GM18511 (cell line): ENCODE data around the gene CALN1.
"Not testable (repeated sequence)": the region's sequence is repeated elsewhere in the genome, so short reads cannot be mapped to it uniquely, and the experiment has no call there.

Source experiments
- ATAC-seq: cut with Tn5 transposase; IDR thresholded peaks from one replicate; pipeline ENCODE4 v1.9.1; 2021; ENCODE audit warnings: mild to moderate bottlenecking, moderate library complexity; ENCODE audit not compliant: unreplicated experiment

CALN1 gene

DNA sequence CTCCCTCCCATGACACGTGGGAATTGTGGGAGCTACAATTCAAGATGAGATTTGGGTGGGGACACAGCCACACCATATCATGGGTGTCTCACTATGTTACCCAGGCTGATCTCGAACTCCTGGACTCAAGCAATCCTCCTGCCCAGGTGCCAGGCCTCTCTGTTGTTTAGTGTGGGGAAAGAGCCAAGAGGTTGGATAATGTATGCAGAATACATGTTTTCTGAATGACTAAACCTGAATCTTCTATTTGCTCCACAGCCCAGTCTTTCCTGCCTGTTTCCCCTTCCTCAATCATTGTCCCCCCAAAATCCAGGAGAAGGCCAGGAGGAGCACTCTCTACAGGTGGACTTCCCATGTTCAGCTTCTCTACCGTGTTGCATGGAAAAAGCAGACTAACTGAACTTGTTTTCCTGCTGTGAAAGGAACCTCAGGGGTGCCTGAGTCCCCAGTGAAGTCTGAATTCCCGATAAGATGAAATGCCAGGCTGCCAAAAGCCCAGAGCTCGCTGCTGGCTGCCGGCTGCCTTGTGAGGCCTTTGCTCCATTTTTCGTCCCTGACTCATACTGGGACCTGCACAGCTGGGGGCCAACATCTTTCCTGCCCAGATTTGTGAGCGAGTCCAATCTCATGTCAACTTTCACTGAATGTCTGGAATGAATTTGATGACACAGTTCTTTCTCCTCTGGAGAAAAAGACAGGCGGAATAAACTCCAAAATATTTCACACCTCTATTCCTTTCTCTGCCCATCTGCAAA lies 588.0 kb downstream of the CALN1 start:
- no peak for ATAC-seq

DNA sequence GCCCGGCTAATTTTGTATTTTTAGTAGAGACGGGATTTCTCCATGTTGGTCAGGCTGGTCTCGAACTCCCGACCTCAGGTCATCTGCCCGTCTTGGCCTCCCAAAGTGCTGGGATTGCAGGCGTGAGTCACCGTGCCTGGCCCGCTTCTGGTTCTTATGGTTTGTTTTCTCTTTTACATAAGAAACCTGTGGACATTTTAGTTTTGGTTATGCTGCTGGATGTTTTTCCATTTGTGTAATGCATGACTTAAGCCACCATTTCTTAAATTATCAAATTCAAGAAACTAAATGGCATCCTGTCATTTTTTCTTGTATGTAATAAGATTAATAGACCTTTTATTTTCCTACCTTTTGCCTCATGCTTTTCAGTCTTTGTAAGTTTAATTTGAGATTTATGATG lies 589.7 kb downstream of the CALN1 start:
- not testable (repeated sequence) for ATAC-seq

DNA sequence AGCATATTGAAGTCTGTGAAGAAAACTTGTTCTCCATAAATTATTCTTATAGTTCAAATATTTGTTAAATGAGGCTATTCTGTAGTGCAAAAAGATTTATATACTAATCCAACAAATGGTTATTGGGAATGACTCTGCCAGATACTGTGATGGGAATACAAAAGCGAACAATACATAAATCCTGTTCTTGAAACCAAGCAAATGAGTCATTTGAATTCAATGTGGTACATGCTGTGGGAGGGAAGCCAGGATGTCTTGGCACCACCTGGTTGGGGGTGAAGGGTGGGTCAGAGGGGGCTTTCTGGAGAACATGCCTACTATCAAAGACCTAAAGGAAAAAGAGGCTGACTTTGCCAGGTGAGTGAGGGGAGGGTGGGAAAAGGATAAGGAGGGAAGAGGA lies 594.2 kb downstream of the CALN1 start:
- ATAC-seq: no peak

DNA sequence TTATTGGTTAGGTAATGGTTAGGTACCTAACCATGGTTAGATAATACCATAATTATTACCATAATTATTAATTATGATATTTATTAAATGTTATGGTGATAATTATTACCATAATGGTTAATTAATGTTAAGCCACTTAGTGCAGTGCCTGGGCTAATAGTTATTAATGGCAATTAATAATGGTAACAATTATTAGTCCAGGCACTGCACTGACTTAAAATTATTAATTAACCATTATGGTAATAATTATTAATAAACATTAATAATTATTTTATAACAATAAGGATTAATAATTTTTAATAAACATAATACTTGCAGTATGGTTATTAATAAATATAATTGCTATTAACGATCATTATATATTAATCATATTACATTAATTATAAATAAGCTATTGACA lies 604.0 kb downstream of the CALN1 start:
- ATAC-seq: no peak

DNA sequence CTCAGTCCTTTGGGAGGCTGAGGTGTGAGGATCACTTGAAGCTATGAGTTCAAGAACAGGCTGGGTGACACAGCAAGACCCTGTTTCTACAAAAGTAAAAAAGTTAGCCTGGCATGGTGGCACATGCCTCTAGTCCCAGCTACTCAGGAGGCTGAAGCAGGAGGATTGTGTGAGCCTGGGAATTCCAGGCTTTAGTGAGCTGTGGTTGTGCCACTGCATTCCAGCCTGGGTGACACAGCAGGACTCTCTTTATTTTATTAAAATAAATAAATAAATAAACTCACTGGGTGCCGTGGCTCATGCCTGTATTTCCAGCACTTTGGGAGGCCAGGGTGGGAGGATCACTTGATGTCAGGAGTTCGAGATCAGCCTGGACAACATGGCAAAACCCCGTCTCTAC lies 607.9 kb downstream of the CALN1 start:
- ATAC-seq: no peak

DNA sequence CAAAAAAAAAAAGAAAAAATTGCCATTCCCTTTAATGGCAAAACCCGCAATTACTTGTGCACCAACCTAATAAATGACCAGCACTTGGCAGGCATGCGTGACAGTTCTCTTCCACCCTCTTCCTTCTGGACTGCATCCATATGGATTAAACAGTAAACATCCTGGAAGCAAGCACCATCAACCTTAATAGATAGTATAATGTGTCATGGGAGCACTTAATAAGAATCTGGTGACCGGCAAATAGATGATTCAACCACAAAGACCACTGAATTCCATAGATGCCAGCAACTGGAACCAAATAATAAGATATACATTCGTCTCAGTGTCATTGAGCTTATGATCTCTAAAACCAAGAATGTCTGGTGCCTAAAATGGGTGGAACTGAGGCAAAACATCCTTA lies 610.2 kb downstream of the CALN1 start:
- ATAC-seq: no peak

DNA sequence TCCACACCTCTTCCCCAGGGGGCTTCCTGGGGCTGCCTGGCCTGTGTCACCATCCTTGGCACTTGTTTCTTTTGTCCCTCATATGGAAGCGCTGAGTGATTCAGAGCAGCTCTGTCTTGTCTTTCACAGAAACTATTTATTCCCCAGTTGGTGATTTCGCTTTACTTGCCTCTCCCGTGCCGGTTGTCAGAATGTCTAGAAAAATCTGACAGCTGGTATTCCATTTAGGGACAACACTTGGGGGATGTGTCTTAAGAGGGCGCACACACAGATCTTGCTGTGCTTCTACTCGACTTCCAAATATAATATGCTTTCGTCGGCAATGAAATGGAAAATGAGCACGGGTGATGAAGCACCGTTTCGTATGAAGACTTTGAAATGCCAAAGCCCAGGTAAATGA lies 611.8 kb downstream of the CALN1 start:
- ATAC-seq: no peak

DNA sequence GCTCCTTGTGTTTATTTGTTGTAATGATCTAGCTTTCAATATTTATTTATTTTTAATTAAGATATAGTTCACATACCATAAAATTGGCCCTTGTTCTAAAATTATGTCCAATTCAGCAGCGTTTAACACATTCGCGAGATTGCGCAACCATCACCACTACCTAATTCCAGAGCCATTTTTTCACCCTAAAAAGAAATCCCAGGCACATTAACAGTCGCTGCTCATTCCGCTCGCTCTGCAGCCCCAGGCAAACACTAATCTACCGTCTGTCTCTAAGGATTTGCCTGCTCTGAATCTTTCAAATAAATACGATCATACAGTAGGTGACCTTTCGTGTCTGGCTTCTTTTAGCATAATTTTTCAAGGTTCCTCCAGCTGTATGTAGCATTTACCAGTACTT lies 616.7 kb downstream of the CALN1 start:
- no peak for ATAC-seq

DNA sequence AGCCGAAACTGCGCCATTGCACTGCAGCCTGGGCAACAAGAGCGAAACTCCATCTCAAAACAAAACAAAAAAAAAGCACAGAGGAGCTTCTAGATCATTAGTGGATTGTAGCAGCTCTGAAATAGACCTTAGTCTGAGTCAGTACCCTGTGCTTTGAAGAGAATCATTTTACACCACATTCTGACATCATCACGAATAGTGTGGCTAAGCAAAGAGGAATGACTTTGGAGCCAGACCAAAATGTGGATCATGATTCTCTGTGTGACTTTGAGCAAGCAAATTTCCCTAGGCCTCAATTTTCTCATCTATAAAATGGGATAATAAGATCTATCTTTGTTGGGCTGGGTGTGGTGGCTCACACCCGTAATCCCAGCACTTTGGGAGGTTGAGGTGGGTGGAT lies 618.9 kb downstream of the CALN1 start:
- ATAC-seq: no peak

DNA sequence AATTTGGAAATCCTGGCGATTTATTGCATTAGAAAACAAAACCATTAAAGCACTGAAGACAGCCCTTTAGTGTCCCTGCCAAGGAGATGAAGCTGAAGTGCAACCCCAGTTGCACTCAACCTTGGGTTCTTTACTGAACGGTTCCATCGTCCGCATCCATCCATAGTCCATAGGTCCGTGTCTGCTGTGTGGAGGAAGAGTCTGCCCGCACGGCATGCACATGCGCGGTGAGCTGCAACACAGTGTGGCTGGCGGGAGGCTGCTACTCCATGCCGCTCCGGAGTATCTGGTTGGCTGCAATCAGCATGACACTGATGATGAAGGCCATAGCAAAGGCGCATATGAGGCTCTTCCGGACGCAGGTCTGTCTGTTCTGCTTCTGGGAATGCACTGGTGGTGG lies 624.6 kb downstream of the CALN1 start:
- no peak for ATAC-seq

DNA sequence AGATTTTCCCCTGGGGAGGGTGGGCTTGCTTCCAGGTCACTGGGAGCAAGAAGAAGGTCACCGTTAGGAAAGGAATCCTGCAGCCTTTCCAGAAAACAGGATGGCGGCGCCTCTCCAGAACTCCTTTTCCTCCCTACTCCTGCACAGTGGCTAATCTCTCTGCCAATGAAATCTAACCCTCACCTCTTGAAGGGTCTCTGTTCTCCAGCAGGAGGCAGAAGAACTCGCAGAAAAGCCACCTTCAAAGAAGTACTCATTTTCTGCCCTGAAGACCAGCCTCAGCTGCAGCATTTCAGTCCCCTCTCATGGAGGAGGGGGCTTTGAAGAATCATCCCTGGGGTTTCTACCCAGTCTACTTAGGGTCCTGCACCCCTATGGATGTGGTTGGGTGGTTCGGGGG lies 626.9 kb downstream of the CALN1 start:
- ATAC-seq: no peak

DNA sequence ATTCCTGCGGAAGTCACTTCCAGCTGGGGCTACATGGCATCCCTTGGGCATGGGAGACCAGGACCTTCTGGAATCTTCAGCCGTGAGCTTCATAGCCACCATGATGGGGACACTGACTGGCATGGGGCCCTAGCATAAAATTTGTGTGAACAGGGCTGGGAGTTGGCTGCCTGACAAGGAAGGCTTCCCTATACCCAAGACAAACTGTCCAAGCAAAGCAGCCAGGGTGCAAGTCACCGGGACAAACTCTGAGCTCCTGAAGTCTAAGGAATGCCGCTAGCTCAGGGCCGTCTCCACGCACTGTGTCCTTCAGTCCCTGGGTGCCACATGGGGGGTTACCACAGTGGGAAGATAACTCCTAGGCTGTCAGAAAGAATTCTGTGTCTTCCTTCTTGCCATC lies 627.4 kb downstream of the CALN1 start:
- ATAC-seq: no peak

DNA sequence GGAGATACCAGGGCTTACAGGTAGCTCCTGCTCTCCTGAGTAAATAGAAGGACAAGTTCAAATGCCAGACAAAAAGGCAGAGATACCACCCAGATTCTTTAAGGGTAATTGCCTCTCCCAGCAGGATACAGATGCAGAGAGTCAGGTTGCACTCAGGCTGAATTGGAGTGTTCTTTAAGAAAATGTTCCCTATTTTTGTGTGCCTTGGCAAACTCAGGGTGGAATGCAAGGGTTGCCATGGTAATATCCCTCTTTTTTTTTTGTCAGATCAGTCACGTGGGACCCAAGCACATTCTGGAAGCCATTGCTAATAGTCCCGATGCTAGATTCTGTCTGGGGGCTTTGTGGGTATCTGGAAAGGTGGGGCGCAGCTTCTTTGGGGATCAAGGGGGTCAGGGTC lies 628.0 kb downstream of the CALN1 start:
- ATAC-seq: no peak

DNA sequence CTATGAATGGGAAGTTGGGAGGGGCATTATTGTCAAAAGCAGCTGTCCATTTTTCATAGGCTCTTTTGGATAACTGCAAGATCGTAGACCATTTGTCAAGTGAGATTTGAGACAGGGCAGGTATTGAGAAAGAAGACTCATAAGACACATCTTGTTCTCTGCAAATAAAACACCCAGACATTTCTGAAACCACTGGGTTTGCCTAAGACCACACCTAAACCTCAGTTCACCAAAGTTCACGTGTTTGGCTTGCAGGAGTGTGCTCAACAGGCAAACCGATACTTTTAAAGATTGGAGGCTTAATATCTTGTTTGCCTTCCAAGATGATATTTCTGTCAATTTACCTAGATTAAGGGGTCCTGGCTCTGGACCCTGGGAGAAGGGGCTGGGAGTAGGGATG lies 628.4 kb downstream of the CALN1 start:
- ATAC-seq: no peak

DNA sequence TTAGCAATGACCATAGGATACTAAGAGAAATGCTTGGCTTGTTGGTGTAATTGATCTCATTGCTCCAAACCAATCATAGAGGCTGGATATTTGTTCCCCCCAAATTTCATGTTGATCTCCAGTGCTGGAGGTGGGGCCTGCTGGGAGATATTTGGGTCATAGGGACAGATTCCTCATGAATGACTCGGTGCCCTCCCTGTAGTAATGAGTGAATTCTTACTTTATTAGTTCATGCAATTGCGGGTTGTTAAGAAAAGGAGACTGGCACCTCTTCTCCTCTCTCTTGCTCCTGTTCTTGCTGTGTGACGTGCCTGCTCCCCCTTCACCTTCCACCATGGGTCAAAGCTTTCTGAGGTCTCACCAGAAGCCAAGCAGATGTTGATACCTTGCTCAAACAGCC lies 630.1 kb downstream of the CALN1 start:
- ATAC-seq: no peak

DNA sequence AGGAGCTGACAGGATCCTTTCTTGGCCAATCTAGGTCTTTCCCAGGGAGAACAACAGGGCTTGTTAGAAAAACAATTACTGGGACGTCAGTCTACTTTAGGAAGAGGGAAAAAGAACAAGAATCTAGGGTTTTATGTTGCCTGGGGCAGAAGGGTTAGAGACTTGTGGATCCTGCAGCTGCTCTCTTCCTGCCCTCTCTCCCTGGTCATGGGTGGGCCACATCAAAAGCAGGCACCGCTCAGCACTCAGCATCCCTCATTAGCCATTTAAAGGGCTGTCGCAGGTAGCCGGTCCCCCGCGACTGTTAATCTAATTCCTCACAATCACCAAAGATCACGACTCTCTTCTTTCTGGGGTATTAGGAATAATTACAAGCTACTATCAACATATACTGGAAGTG lies 631.9 kb downstream of the CALN1 start:
- ATAC-seq: no peak

DNA sequence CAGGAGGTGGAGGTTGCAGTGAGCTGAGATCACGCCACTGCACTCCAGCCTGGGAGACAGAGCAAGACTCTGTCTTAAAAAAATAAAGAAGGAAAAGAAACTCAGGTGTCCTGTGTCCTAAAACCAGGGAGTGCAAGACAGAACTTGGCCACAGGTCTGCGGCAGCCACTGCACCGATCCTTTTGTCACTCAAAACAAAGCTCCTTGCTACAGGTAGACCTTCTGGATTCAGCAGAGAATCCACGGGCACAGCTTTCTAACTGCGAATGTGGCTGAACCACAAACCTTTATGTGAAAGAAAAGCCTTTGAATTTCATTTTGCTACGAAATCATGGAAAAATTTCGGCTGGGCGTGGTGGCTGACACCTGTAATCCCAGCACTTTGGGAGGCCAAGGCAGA lies 634.9 kb downstream of the CALN1 start:
- no peak for ATAC-seq

DNA sequence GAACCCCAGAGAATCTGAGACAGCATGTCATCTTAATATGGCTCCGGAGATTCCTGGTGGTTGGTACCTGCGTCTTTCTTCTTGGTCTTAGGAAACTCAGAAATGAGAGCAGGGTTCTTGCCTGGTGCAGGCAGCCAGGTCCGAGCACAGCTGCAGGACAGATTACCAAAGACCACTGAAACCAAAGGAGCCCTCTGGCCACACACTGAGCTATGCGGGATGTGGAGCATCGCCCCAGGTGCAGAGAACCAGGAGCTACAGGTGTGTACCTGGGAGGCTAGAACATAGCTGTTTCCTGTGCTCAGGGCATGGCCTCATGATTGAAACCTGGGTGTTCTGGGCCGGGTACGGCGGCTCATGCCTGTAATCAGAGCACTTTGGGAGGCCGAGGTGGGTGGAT lies 635.4 kb downstream of the CALN1 start:
- no peak for ATAC-seq

DNA sequence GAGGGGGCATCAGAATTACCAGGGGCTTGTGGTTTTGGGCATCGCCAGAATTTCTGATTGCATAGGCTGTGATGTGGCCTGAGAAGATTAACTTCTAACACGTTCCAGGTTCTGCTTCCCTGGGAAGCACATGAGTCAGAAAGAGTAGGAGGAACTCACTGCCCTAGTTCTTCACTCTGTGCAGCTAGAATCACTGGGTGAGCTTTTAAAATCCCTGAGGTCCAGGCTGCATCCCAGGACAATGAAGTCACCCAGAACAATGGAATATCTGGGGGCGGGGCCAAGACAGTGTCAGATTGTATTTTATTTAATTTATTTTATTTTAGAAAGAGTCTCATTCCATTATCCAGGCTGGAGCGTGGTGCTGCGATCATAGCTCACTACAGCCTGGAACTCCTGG lies 636.5 kb downstream of the CALN1 start:
- no peak for ATAC-seq

DNA sequence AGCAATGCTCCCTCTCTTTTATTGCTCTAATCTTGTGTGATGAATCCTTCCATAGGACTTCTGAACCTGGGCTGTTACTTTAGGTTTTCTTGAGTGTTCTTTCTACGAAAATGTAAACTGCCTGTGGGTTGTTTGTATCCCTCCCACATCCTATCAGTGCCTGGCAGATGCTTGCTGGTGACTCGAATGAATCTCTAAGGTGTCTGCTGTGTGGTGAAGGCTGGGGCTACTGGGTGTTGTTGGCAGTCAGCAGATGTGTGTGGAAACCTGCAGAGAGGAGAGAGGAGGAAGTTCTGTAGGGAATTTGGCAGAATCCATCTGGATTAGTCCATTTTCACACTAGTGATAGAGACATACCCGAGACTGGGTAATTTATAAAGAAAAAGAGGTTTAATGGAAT lies 639.4 kb downstream of the CALN1 start:
- no peak for ATAC-seq

DNA sequence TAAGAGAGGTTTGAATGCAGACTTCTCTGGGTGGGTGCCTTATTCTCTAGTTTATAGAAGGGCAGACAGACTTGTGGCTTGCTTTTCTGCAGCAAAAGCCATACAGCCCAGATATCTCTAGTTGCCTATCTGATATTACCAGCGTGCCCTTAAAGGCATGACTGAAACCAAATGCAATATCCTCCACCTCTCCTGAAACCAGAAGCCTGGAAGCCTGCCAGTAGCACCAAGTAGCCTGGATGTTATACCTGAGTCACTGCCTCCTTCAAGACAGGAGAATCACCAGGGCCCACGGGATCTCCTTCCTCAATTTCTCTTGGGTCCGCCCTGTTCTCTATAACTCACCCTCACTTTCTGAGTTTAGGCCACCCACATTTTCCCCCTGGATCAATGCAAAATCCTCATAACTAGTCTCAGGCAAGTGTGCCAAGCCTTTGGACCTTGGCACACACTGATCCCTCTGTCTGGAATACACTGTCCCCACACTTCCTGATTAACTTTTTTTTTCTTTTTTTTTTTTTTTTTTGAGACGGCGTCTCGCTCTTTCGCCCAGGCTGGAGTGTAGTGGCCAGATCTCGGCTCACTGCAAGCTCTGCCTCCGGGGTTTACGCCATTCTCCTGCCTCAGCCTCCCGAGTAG lies 641.8 kb downstream of the CALN1 start:
- no peak for ATAC-seq

DNA sequence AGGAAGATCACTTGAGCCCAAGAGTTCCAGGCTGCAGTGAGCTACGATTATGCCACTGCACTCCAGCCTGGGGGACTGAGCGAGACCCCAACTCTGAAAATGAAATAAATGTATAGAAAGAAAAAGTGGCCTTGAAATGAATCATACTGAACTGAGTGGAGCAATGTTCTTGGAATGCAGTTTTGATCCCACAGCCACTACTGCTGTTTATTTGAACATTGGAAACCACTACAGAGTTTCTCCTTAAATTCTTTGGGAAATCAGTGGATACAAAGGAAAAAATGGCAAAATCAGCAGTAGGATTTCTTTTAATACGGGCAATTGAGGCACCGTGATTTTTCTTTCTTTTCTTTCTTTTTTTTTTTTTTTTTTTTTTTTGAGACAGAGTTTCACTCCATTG lies 642.8 kb downstream of the CALN1 start:
- ATAC-seq: no peak

DNA sequence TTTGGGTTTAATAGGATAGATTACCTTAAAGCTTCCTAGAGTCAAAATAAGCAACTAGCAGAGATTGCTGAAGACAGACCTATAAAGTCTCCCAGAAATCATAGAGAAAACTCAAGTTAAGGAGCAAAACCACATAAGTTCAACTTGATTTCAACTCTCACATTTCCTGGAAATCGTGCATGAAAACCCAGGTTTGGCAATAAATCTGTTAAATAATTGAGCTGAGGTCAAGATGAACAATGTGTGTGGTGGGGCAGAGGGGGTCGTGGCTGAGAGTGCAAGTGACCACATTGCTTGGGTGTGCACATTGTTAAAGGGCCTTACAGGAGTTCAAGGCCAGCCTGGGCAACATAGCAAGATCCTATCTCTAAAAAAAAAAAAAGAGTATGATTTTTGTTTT lies 643.7 kb downstream of the CALN1 start:
- no peak for ATAC-seq
